Testis (tissue), 2 donors: ENCODE measurements around the gene CSF1R.

Source experiments
- CTCF ChIP-seq, 3 experiments: fragments of 450-650 bp in 2 of 3; fragments of 200-600 bp in 1 of 3; sonication (generic) in 1 of 3; IDR thresholded peaks; one replicate each; pipeline ENCODE4 v1.5.1; 2016 to 2019; ENCODE audit warnings: antibody characterized with exemption in 3 of 3, mild to moderate bottlenecking in 2 of 3, moderate library complexity in 1 of 3
- POLR2A ChIP-seq: fragments of 450-650 bp; IDR thresholded peaks from one replicate; pipeline ENCODE4 v1.6.1; 2017; ENCODE audit warnings: antibody characterized with exemption, mild to moderate bottlenecking, moderate library complexity

GRCh38 chr5:150126199-150126920 is 40.0 kb upstream of the CSF1R start:
- TF ChIP-seq CTCF (IDR thresholded peaks at IDR 0.05) (no peak), POLR2A (no peak)
